GM23338 (cell line): ENCODE results near the gene NSG2. TPM values are rescaled to one million over a fixed set of nuclear protein-coding genes. Genes with fewer than 3 reads are reported as not detected.

ENCODE experiments used
- ATAC-seq: fragments of 200-7000 bp; cut with Tn5 transposase; 3 replicates; pipeline ENCODE4 v1.9.1; 2020
- DNase-seq: peaks from one replicate; pipeline ENCODE4 v3.0.0-alpha.2; 2015; ENCODE audit warnings: low spot score
- H2AFZ ChIP-seq: fragments of 200-600 bp; sonication (generic); 2 replicates; pipeline ENCODE4 v1.8.0; 2016; ENCODE audit warnings: antibody characterized with exemption, mild to moderate bottlenecking, moderate library complexity
- H3F3A ChIP-seq: fragments of 200-600 bp; sonication (generic); replicated peaks from 2 replicates; pipeline ENCODE4 v1.8.0; 2017; ENCODE audit warnings: antibody characterized with exemption, mixed run types, low read depth
- H3K27ac ChIP-seq: fragments of 200-600 bp; sonication (generic); 2 replicates; pipeline ENCODE4 v1.6.1; 2016; ENCODE audit warnings: low read depth
- H3K27me3 ChIP-seq: fragments of 200-600 bp; sonication (generic); 2 replicates; pipeline ENCODE4 v1.8.0; 2016; ENCODE audit warnings: mild to moderate bottlenecking, mixed run types, moderate library complexity; ENCODE audit not compliant: insufficient read depth
- H3K36me3 ChIP-seq: fragments of 200-600 bp; sonication (generic); 2 replicates; pipeline ENCODE4 v1.8.0; 2016; ENCODE audit warnings: mild to moderate bottlenecking; ENCODE audit not compliant: insufficient read depth
- H3K4me1 ChIP-seq: fragments of 200-600 bp; sonication (generic); 2 replicates; pipeline ENCODE4 v1.8.0; 2016; ENCODE audit warnings: mild to moderate bottlenecking, moderate library complexity; ENCODE audit not compliant: insufficient read depth
- H3K4me2 ChIP-seq: fragments of 200-600 bp; sonication (generic); 2 replicates; pipeline ENCODE4 v1.7.1; 2017; ENCODE audit warnings: mixed run types
- H3K4me3 ChIP-seq: fragments of 200-600 bp; sonication (generic); 2 replicates; pipeline ENCODE4 v1.6.1; 2016; ENCODE audit warnings: mixed run types
- H3K79me2 ChIP-seq: fragments of 200-600 bp; sonication (generic); replicated peaks from 2 replicates; pipeline ENCODE4 v1.8.0; 2017; ENCODE audit warnings: mild to moderate bottlenecking; ENCODE audit not compliant: insufficient read depth
- H3K9me2 ChIP-seq: fragments of 200-600 bp; sonication (generic); 2 replicates; pipeline ENCODE4 v1.8.0; 2017; ENCODE audit not compliant: insufficient read depth
- H4K20me1 ChIP-seq: fragments of 200-600 bp; sonication (generic); replicated peaks from 2 replicates; pipeline ENCODE4 v1.8.0; 2017; ENCODE audit warnings: mild to moderate bottlenecking; ENCODE audit not compliant: insufficient read depth
- H3K27ac Mint-ChIP-seq: 2 replicates; pipeline ENCODE4 v1.8.0; 2020; ENCODE audit warnings: inconsistent platforms, mild to moderate bottlenecking, moderate library complexity, mixed read lengths
- H3K27me3 Mint-ChIP-seq: 3 replicates; pipeline ENCODE4 v1.8.0; 2022; ENCODE audit warnings: low read depth, mild to moderate bottlenecking, moderate library complexity, mixed read lengths, inconsistent platforms; ENCODE audit not compliant: insufficient read depth, poor library complexity
- H3K36me3 Mint-ChIP-seq: 3 replicates; pipeline ENCODE4 v1.8.0; 2021; ENCODE audit warnings: low read depth, mild to moderate bottlenecking, inconsistent platforms, moderate library complexity, mixed read lengths
- H3K4me1 Mint-ChIP-seq: 3 replicates; pipeline ENCODE4 v1.8.0; 2020; ENCODE audit warnings: mild to moderate bottlenecking, inconsistent platforms, mixed read lengths
- H3K4me3 Mint-ChIP-seq: 3 replicates; pipeline ENCODE4 v1.8.0; 2021; ENCODE audit warnings: moderate library complexity, mild to moderate bottlenecking, inconsistent platforms, mixed read lengths
- H3K9me3 Mint-ChIP-seq: 3 replicates; pipeline ENCODE4 v1.8.0; 2020; ENCODE audit warnings: moderate library complexity, mild to moderate bottlenecking, inconsistent platforms, mixed read lengths
- CREB1 ChIP-seq: fragments of 250-450 bp; sonication (Bioruptor Pico); IDR thresholded peaks from 2 replicates; pipeline ENCODE4 v1.5.0; 2020; ENCODE audit warnings: low read depth, mild to moderate bottlenecking, moderate library complexity
- ETS1 ChIP-seq: IDR thresholded peaks from 2 replicates; pipeline ENCODE4 v1.6.1; 2016; ENCODE audit warnings: antibody characterized with exemption
- EZH2 ChIP-seq: fragments of 200-600 bp; sonication (generic); IDR thresholded peaks from one replicate; pipeline ENCODE4 v1.8.0; 2017; ENCODE audit warnings: antibody characterized with exemption, mild to moderate bottlenecking, low read depth; ENCODE audit not compliant: unreplicated experiment
- EZH2phosphoT487 ChIP-seq: fragments of 200-600 bp; sonication (generic); IDR thresholded peaks from one replicate; pipeline ENCODE4 v1.8.1; 2018; ENCODE audit warnings: antibody characterized with exemption; ENCODE audit not compliant: unreplicated experiment
- JUNB ChIP-seq: IDR thresholded peaks from one replicate; pipeline ENCODE4 v1.6.1; 2016; ENCODE audit warnings: antibody characterized with exemption; ENCODE audit not compliant: unreplicated experiment
- NANOG ChIP-seq: IDR thresholded peaks from 2 replicates; pipeline ENCODE4 v1.6.1; 2016; ENCODE audit warnings: antibody characterized with exemption, borderline replicate concordance
- POLR2AphosphoS5 ChIP-seq: IDR thresholded peaks from 2 replicates; pipeline ENCODE4 v1.6.1; 2016; ENCODE audit warnings: antibody characterized with exemption, low read depth
- REST ChIP-seq: IDR thresholded peaks from one replicate; pipeline ENCODE4 v1.6.1; 2018; ENCODE audit warnings: antibody characterized with exemption; ENCODE audit not compliant: unreplicated experiment
- STAT1 ChIP-seq: IDR thresholded peaks from one replicate; pipeline ENCODE4 v1.6.1; 2016; ENCODE audit warnings: antibody characterized with exemption; ENCODE audit not compliant: unreplicated experiment
- ZNF114 ChIP-seq: fragments of 250-450 bp; sonication (Bioruptor Pico); IDR thresholded peaks from 2 replicates; pipeline ENCODE4 v1.5.0; 2020; ENCODE audit warnings: mild to moderate bottlenecking, moderate library complexity
- ZNF462 ChIP-seq: fragments of 250-450 bp; sonication (Bioruptor Pico); IDR thresholded peaks from 2 replicates; pipeline ENCODE4 v1.5.0; 2020; ENCODE audit warnings: mild to moderate bottlenecking, moderate library complexity
- polyA plus RNA-seq: library from polyadenylated mRNA; unstranded; fragments of >200 nt; fragmentation: Nextera tagmentation; extraction: Ambion mirVana; gene quantifications from 2 replicates; pipeline ENCODE4 v1.2.1, GENCODE V29; 2016
- total RNA-seq: library from RNA; depleted of rRNA; stranded (reverse); fragments of >200 nt; shearing (Covaris generic); gene quantifications from 2 replicates; pipeline ENCODE4 v1.2.3, GENCODE V29; 2014

NSG2 gene
- total and polyA plus RNA-seq, 2 experiments from 2014 or later: 0.16 TPM; not detected in 1

GRCh38 chr5:174139623-174140022 is 94.1 kb downstream of the NSG2 start:
- Histone ChIP-seq H3K36me3 (no peaks in the 10 kb centered on the region), H3K4me1 (no peaks in the 10 kb centered on the region), H3K79me2 (no peaks in the 10 kb centered on the region), H3F3A (no peaks in the 10 kb centered on the region), H4K20me1 (no peaks in the 10 kb centered on the region), H3K27me3 (no peaks in the 10 kb centered on the region), H3K4me2 (no peak overlapping the region), H3K4me3 (no peak overlapping the region), H2AFZ (no peak overlapping the region), H3K27ac (no peak overlapping the region), H3K9me2 (peaks cover 1% of the 10 kb centered on the region)
- DNase-seq (no peak), ATAC-seq (no peak)
- H3K36me3 Mint-ChIP-seq: no peaks in the 10 kb centered on the region
- H3K27me3 Mint-ChIP-seq: no peaks in the 10 kb centered on the region
- no peak for TF ChIP-seq STAT1
- no peak for TF ChIP-seq POLR2AphosphoS5
- no peak for TF ChIP-seq CREB1 (CRISPR knock-in tag)
- no peak overlapping the region for H3K27ac Mint-ChIP-seq
- no peak overlapping the region for H3K4me3 Mint-ChIP-seq
- H3K4me1 Mint-ChIP-seq: peaks cover 2% of the 10 kb centered on the region; the same call in 1 of the 3 replicates
- no peaks in the 10 kb centered on the region for H3K9me3 Mint-ChIP-seq

GRCh38 chr5:174140452-174141020 is 95.0 kb downstream of the NSG2 start:
- Histone ChIP-seq H3K27ac (no peak overlapping the region), H2AFZ (no peak overlapping the region; the same call in 1 of the 2 replicates), H4K20me1 (no peaks in the 10 kb centered on the region), H3K4me3 (no peak overlapping the region), H3K9me2 (no peaks in the 10 kb centered on the region), H3F3A (no peaks in the 10 kb centered on the region), H3K79me2 (no peaks in the 10 kb centered on the region), H3K27me3 (no peaks in the 10 kb centered on the region), H3K36me3 (no peaks in the 10 kb centered on the region), H3K4me1 (no peaks in the 10 kb centered on the region), H3K4me2 (no peak overlapping the region)
- Mint-ChIP-seq H3K9me3 (no peaks in the 10 kb centered on the region), H3K27ac (no peak overlapping the region), H3K36me3 (no peaks in the 10 kb centered on the region), H3K4me1 (peaks cover 2% of the 10 kb centered on the region; the same call in 1 of the 3 replicates), H3K27me3 (no peaks in the 10 kb centered on the region), H3K4me3 (no peak overlapping the region)
- DNase-seq (no peak), ATAC-seq (no peak)
- no peak for TF ChIP-seq CREB1 (CRISPR knock-in tag)
- TF ChIP-seq POLR2AphosphoS5: no peak
- TF ChIP-seq JUNB: no peak
- no peak for TF ChIP-seq ZNF462
- no peak for TF ChIP-seq STAT1
- no peak for TF ChIP-seq EZH2
- TF ChIP-seq NANOG: no peak
- no peak for TF ChIP-seq REST
- no peak for TF ChIP-seq ZNF114 (CRISPR knock-in tag)
- TF ChIP-seq ETS1: no peak
- no peak for TF ChIP-seq EZH2phosphoT487
